ENCODE results near the gene INAVA. TPM values are rescaled to one million over a fixed set of nuclear protein-coding genes. Genes with fewer than 3 reads are reported as not detected.

INAVA gene
- total and polyA plus RNA-seq, 2 experiments from 2014 or later, result not detected

DNA sequence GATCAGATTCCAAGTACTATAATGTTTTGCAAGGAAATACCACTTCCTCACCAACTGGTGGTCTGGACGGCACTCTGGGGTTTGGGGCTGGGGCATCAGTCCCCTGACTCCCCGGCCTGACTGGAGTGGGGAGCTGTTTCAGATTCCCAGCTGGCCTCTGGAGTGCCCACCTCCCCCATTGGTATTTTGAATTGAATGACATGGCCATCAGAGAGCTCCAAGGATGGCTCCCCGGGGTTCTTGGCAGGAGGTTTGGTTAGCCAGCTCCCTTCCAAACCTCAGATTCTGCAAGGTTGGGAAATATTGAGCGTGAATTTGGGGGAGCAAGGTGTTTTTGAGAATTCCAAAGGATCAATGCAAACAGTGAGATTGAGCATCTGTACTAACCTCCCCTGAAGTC is 2.2 kb upstream of the INAVA start:
- no peak overlapping the region for H3K9ac ChIP-seq
- no peaks in the 10 kb centered on the region for H3K36me3 ChIP-seq (ENCODE audit: low read depth)
- H3K9me2 ChIP-seq (ENCODE audit: insufficient read depth), result no peaks in the 10 kb centered on the region
- H3K27me3 ChIP-seq (replicated peaks; ENCODE audit: insufficient read depth), result peaks cover 48% of the 10 kb centered on the region
- H2AFZ ChIP-seq, result no peak overlapping the region
- no peaks in the 10 kb centered on the region for H3K79me2 ChIP-seq (ENCODE audit: insufficient read depth)
- no peaks in the 10 kb centered on the region for H4K20me1 ChIP-seq (ENCODE audit: insufficient read depth)
- H3K9me3 ChIP-seq (ENCODE audit: low read depth), result no peaks in the 10 kb centered on the region
- in situ Hi-C loops (cut with MboI), result no loop called here
- no peak overlapping the region for H3K4me3 ChIP-seq
- TF ChIP-seq EZH2 (IDR thresholded peaks at IDR 0.05; ENCODE audit: insufficient read depth, poor library complexity, severe bottlenecking), result no peak
- TF ChIP-seq EZH2phosphoT487 (IDR thresholded peaks at IDR 0.05; ENCODE audit: insufficient read depth, low read depth), result no peak
- no peak overlapping the region for H3K4me2 ChIP-seq (ENCODE audit: unreplicated experiment)
- no peak for DNase-seq
- WGBS, 2 experiments (ENCODE audit: low coverage in 1 of 2, low lambda C conversion rate in 2 of 2, missing lambda C conversion rate in 2 of 2), result 87 to 94% methylated on average over 4 of the region's 4 CpGs
- H3K4me1 ChIP-seq (ENCODE audit: insufficient read depth), result no peaks in the 10 kb centered on the region
- H3K27ac ChIP-seq, result no peak overlapping the region
- H3F3A ChIP-seq (ENCODE audit: insufficient read depth), result no peaks in the 10 kb centered on the region

DNA sequence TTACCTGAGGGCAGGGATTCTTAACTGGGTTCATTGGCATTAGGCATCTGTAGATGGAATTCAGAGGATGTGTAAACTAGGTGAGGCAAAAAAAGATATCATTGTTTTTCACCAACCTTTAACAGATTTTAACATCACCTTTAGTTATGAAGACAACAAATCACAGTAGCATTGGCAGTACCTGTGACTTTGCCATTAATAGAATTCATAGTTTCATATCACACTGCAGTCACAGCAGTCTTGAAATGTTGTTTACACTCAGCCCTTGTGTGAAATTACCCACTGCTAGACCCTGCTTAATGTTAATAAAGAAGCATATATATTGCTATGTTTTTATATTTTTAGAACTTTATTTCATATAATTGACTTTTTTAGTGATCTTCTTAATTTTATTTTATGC is 1.7 kb upstream of the INAVA start:
- Histone ChIP-seq H2AFZ (no peak overlapping the region), H3K9me3 (ENCODE audit: low read depth) (no peaks in the 10 kb centered on the region), H3K27ac (no peak overlapping the region), H3K4me3 (no peak overlapping the region), H3K4me1 (ENCODE audit: insufficient read depth) (no peaks in the 10 kb centered on the region), H3K27me3 (replicated peaks; ENCODE audit: insufficient read depth) (peaks cover 52% of the 10 kb centered on the region), H4K20me1 (ENCODE audit: insufficient read depth) (no peaks in the 10 kb centered on the region), H3K36me3 (ENCODE audit: low read depth) (no peaks in the 10 kb centered on the region), H3K79me2 (ENCODE audit: insufficient read depth) (no peaks in the 10 kb centered on the region), H3F3A (ENCODE audit: insufficient read depth) (no peaks in the 10 kb centered on the region), H3K4me2 (ENCODE audit: unreplicated experiment) (no peak overlapping the region), H3K9ac (no peak overlapping the region), H3K9me2 (ENCODE audit: insufficient read depth) (no peaks in the 10 kb centered on the region)
- TF ChIP-seq EZH2 (IDR thresholded peaks at IDR 0.05; ENCODE audit: insufficient read depth, poor library complexity, severe bottlenecking) (no peak), EZH2phosphoT487 (IDR thresholded peaks at IDR 0.05; ENCODE audit: insufficient read depth, low read depth) (no peak)
- no peak for DNase-seq
- in situ Hi-C loops (cut with MboI), result no loop called here

DNA sequence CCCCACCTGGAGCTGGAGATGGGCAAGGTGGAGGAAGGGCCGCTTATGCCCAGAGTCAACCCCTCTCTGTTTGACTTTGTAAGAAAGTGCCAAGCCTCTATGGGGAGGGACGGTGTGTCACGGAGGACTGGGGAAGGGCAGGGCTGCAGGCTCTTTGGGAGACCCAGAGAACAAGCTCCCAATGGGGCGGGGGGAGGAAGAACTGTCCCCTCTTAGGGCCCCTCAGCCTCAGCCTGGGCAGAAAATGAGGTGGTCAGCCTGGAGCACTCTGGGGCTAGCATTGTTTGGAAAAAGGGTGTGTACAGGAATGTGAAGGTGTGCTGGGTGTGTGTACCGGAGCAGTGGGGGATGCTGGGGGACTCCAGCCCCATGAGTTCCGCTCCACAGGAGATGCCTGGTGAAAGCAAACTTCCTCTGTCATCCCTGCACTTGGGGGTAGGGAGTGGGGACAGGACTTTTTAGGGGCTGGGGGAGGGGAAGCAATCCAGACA is 1.2 kb upstream of the INAVA start:
- Histone ChIP-seq H3K4me1 (ENCODE audit: insufficient read depth) (no peaks in the 10 kb centered on the region), H3K27ac (no peak overlapping the region), H3K9me2 (ENCODE audit: insufficient read depth) (no peaks in the 10 kb centered on the region), H4K20me1 (ENCODE audit: insufficient read depth) (no peaks in the 10 kb centered on the region), H3F3A (ENCODE audit: insufficient read depth) (no peaks in the 10 kb centered on the region), H3K36me3 (ENCODE audit: low read depth) (no peaks in the 10 kb centered on the region), H3K27me3 (replicated peaks; ENCODE audit: insufficient read depth) (peaks cover 57% of the 10 kb centered on the region), H3K9me3 (ENCODE audit: low read depth) (no peaks in the 10 kb centered on the region), H3K4me2 (ENCODE audit: unreplicated experiment) (no peak overlapping the region), H2AFZ (no peak overlapping the region), H3K9ac (no peak overlapping the region), H3K79me2 (ENCODE audit: insufficient read depth) (no peaks in the 10 kb centered on the region), H3K4me3 (no peak overlapping the region)
- WGBS, 2 experiments (ENCODE audit: low coverage in 1 of 2, low lambda C conversion rate in 2 of 2, missing lambda C conversion rate in 2 of 2), result 44 to 48% methylated on average over 5 to 6 of the region's 6 CpGs
- no peak for DNase-seq
- in situ Hi-C loops (cut with MboI), result no loop called here
- TF ChIP-seq EZH2 (IDR thresholded peaks at IDR 0.05; ENCODE audit: insufficient read depth, poor library complexity, severe bottlenecking) (no peak), EZH2phosphoT487 (IDR thresholded peaks at IDR 0.05; ENCODE audit: insufficient read depth, low read depth) (no peak)

DNA sequence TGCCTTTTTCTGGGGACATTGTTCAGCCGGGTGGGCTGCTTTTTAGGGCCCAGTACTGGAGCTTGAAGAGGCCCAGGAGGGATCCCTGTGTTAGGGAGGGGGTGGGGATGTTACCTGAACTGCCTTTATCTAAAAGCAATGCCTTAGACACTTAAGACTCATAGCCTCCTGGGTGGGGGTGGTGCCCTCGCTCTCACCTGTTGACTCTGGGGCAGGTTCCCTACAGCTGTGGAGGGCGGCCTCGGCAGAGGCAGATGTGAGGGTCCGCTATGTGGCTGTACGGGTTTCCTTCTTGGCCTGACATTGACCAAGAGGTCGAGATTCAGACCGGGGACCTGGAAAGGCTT is 716 bp downstream of the INAVA start:
- TF ChIP-seq EZH2phosphoT487 (IDR thresholded peaks at IDR 0.05; ENCODE audit: insufficient read depth, low read depth) (no peak), EZH2 (IDR thresholded peaks at IDR 0.05; ENCODE audit: insufficient read depth, poor library complexity, severe bottlenecking) (no peak)
- Histone ChIP-seq H3K27ac (no peak overlapping the region), H3K4me2 (ENCODE audit: unreplicated experiment) (no peak overlapping the region), H3K79me2 (ENCODE audit: insufficient read depth) (no peaks in the 10 kb centered on the region), H3F3A (ENCODE audit: insufficient read depth) (no peaks in the 10 kb centered on the region), H3K9me3 (ENCODE audit: low read depth) (no peaks in the 10 kb centered on the region), H3K9me2 (ENCODE audit: insufficient read depth) (no peaks in the 10 kb centered on the region), H3K4me3 (no peak overlapping the region), H3K36me3 (ENCODE audit: low read depth) (no peaks in the 10 kb centered on the region), H3K9ac (no peak overlapping the region), H2AFZ (no peak overlapping the region), H4K20me1 (ENCODE audit: insufficient read depth) (no peaks in the 10 kb centered on the region), H3K4me1 (ENCODE audit: insufficient read depth) (no peaks in the 10 kb centered on the region), H3K27me3 (replicated peaks; ENCODE audit: insufficient read depth) (peaks cover 39% of the 10 kb centered on the region)
- DNase-seq, result no peak
- WGBS, 2 experiments (ENCODE audit: low coverage in 1 of 2, low lambda C conversion rate in 2 of 2, missing lambda C conversion rate in 2 of 2), result 74 to 82% methylated on average over 7 to 8 of the region's 8 CpGs
- in situ Hi-C loops (cut with MboI), result no loop called here
